Left ventricle myocardium inferior (tissue), 1 donor: ENCODE results near the gene GOLGA6C. TPM values are rescaled to one million over a fixed set of nuclear protein-coding genes. Genes with fewer than 3 reads are reported as not detected.

Experiments
- DNase-seq: peaks from one replicate; pipeline ENCODE4 v3.0.0-alpha.2; 2020
- H3K27ac ChIP-seq: fragments of 200-600 bp; replicated peaks from 2 replicates; pipeline ENCODE4 v1.8.0; 2021
- H3K27me3 ChIP-seq: fragments of 200-600 bp; 2 replicates; pipeline ENCODE4 v1.8.0; 2021; ENCODE audit warnings: low read depth
- H3K36me3 ChIP-seq: fragments of 200-600 bp; 2 replicates; pipeline ENCODE4 v1.8.0; 2021
- H3K4me1 ChIP-seq: fragments of 200-600 bp; 2 replicates; pipeline ENCODE4 v1.8.0; 2021
- H3K4me3 ChIP-seq: fragments of 200-600 bp; 2 replicates; pipeline ENCODE4 v1.8.0; 2021; ENCODE audit warnings: mild to moderate bottlenecking, moderate library complexity
- H3K9me3 ChIP-seq: fragments of 200-600 bp; replicated peaks from 2 replicates; pipeline ENCODE4 v1.8.0; 2021
- intact Hi-C: fragments of 100-400 bp; cut with micrococcal nuclease; formaldehyde crosslinking; loops from one replicate; pipeline ENCODE4 v1.11.0; 2022
- total RNA-seq: library from RNA; stranded (reverse); fragmentation: NEBNext Ultra II Directional; extraction: Animal tissue kit (Norgen Biotek cat#: 25700); gene quantifications from one replicate; pipeline ENCODE4 v1.2.1, GENCODE V29; 2021
- TF ChIP-seq, protein P1 (sequence below): fragments of 200-600 bp; IDR thresholded peaks from 2 replicates; pipeline ENCODE4 v1.8.0; 2021; ENCODE audit warnings: antibody characterized with exemption, mild to moderate bottlenecking, borderline replicate concordance
- donor health status: DM: no; HTN: yes; CAD: no; lungs with severe emphysema.

The GOLGA6C gene
- total RNA-seq, 1 donor from 2014 or later = not detected

DNA sequence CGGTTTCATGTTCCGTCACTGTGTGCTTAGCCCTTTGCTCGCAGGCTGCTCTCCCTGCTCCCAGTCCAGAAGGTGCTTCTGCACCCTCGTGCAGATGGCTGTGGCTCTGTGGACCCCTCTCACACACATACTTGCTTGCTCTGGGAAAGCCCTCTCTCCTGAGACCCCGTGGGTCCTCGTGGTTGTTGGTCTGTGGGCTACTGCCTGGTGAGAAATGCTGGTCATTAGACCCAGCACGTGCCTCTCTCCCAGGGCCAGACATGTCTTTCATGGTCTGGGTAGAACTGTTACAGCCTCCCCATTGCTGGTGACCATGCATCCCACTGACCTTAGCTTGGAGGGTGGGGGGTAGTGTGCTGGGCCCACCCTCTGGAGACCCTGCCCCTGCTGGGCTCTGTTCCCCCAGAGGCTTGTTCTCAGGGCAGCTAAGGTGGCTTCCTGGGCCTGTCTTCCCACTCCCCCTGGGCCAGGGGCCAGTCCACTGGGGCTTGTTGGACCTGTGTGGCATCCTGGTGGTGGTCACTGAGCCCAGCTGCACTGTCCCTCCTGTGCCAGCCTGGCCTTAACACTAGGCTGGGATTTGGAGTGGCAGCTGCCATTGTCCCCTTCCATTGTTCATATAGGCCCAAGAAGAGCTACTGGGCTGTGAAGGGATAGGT lies 45.8 kb upstream of the GOLGA6C start:
- Histone ChIP-seq H3K4me3 (no peak overlapping the region), H3K4me1 (peaks cover 68% of the 10 kb centered on the region), H3K36me3 (peaks cover 66% of the 10 kb centered on the region), H3K9me3 (no peaks in the 10 kb centered on the region), H3K27me3 (no peaks in the 10 kb centered on the region), H3K27ac (no peak overlapping the region)
- DNase-seq = no peak
- TF ChIP-seq, protein P1, sequence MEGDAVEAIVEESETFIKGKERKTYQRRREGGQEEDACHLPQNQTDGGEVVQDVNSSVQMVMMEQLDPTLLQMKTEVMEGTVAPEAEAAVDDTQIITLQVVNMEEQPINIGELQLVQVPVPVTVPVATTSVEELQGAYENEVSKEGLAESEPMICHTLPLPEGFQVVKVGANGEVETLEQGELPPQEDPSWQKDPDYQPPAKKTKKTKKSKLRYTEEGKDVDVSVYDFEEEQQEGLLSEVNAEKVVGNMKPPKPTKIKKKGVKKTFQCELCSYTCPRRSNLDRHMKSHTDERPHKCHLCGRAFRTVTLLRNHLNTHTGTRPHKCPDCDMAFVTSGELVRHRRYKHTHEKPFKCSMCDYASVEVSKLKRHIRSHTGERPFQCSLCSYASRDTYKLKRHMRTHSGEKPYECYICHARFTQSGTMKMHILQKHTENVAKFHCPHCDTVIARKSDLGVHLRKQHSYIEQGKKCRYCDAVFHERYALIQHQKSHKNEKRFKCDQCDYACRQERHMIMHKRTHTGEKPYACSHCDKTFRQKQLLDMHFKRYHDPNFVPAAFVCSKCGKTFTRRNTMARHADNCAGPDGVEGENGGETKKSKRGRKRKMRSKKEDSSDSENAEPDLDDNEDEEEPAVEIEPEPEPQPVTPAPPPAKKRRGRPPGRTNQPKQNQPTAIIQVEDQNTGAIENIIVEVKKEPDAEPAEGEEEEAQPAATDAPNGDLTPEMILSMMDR = no peak
- intact Hi-C loops = no loop called here

DNA sequence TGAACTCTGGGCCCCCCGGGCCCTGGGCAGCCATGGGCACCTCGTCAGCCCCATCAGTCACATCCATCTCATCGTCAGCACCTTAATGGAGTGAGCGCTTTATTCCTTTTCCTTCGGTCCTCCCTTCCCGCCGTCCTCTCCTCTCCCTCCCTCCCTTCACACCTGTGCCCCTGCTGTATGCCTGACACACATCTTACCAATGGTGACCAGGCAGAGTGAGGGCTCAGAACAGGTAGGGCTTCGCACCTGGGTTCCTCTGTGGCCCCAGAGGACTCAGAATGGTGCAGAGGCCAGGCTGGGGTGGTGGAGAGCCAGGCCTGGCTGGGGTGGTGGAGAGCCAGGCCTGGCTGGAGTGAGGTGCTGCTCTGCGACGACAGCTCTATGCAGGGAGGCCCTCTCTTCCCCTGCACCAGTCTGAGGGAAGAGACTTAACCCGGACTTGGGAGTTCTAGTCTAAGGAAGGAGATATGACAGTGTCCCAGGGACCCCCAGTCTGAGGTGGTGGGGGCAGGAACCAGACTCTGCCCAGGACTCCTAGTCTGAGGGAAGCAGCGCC lies 44.8 kb upstream of the GOLGA6C start:
- no peaks in the 10 kb centered on the region for H3K9me3 ChIP-seq
- no peaks in the 10 kb centered on the region for H3K27me3 ChIP-seq
- H3K4me3 ChIP-seq = no peak overlapping the region
- TF ChIP-seq, protein P1 = no peak
- H3K36me3 ChIP-seq = peaks cover 57% of the 10 kb centered on the region
- intact Hi-C loops = no loop called here
- no peak for DNase-seq
- no peak overlapping the region for H3K27ac ChIP-seq
- peaks cover 58% of the 10 kb centered on the region for H3K4me1 ChIP-seq

DNA sequence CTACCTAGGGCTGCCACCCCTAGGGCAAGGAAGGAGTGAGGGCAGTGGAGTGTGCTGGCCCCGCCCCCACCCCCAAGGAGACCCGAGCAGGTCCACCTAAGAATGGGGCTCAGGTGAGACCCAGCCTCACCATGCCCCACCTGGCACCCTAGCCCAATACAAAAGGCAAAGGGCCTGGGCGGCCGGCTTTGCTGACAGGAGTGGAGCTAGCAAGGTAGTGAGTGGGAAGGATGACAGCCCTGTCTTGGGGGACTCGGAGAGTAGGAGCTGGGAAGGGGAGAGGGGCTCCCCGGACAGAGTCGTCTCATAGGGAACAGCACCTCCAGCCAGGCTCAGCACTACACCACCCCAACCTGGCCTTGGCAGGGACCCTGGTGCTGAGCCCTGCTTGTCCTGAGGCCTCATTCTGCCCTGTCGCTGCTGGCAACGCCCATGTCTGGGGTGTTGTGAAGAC lies 44.3 kb upstream of the GOLGA6C start:
- no peak for DNase-seq
- intact Hi-C loops = no loop called here
- no peaks in the 10 kb centered on the region for H3K9me3 ChIP-seq
- peak overlapping the region; percentile 12 for H3K27ac ChIP-seq
- TF ChIP-seq, protein P1 = no peak
- peaks cover 52% of the 10 kb centered on the region for H3K36me3 ChIP-seq
- H3K4me1 ChIP-seq = peaks cover 53% of the 10 kb centered on the region
- H3K4me3 ChIP-seq = no peak overlapping the region
- H3K27me3 ChIP-seq = no peaks in the 10 kb centered on the region

DNA sequence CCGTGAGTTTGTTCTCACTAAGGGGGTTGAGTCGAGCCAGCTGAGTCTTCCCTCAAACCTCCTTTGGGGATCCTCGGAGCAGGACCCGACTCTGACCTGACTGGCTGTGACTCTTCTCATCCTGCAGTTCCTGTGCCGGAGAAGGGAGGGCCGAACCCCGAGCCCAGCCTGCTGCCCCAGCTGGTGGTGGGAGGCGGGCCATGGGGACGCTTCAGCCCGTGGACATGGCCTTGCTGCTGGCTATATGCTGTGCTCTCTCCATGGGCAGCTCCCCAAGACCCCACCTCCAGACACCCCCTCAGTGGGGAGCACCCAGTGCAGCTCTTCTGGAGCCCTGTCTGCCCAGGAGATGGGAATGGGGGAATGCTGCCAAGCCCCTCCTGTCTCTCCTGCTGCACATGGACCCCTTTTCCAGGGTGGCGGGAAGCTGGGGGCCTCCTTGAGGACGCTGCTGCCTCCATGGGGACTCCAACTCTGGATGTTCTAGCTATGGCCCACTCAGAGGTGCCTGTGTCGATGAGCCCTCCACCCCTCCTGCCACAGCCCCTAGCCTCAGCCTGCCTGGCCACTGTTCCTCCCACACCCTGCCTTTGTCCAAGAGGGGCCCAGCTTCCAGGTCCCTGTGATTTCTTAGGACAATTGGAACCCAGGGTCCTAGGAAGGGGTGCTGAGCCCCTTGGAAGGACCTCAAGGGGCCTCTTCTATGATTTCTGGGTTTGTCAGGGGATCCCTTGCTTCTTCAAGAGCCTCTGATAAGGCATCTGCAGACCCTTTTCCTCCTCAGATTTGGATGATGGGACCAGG lies 43.6 kb upstream of the GOLGA6C start:
- no peaks in the 10 kb centered on the region for H3K27me3 ChIP-seq
- no peak overlapping the region for H3K4me3 ChIP-seq
- peaks cover 45% of the 10 kb centered on the region for H3K36me3 ChIP-seq
- DNase-seq = no peak
- H3K9me3 ChIP-seq = no peaks in the 10 kb centered on the region
- TF ChIP-seq, protein P1 = no peak
- peaks cover 46% of the 10 kb centered on the region for H3K4me1 ChIP-seq
- intact Hi-C loops = no loop called here
- peak overlapping the region; percentile 12 for H3K27ac ChIP-seq

DNA sequence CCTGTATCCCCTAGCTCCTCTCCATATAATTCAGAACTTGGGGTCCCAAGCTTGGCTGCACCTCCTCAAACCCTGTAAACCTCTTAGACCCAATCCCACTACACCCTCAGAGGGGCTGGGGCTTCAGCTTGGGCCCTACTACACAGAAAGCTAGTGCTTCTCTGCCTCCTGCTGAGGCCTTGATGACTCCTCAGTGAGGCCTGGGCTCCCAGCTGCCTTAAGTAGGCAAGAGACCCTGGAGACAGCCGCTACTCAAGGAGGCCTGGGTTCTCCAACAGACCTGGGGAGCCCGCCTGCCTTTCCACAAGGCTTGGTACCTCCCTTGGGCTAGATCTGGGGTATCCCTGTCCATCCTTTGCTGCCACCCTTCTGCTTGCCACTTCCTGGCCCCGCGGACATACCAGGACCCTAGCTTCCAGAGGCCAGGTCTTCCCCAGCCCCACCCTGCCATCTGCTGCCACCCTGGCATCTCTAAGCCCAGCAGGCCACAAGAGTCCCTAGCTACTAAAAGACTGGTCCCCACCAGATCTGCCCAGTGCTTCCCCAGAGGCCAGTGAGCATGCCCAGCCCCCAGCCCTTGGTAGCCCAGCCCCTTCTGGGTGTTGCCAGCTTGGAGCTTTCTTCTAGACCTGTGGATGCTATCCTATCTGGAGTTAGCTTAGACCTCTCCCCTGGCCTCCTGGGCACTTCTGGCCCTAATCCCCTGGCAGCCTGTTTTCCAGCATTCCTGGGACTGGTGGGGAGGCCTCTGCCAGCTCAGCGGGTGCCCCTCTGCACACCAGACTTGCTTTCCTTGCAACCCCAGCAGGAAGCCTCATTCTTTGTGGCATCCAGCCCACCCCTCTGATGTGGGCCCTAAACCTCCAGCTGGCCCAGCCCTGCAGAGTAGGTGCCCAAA lies 42.8 kb upstream of the GOLGA6C start:
- Histone ChIP-seq H3K27ac (no peak overlapping the region), H3K4me1 (peaks cover 38% of the 10 kb centered on the region), H3K27me3 (no peaks in the 10 kb centered on the region), H3K4me3 (no peak overlapping the region), H3K9me3 (no peaks in the 10 kb centered on the region), H3K36me3 (peaks cover 36% of the 10 kb centered on the region)
- TF ChIP-seq, protein P1 = no peak
- intact Hi-C loops = no loop called here
- DNase-seq = no peak
